ENCODE data around the gene HIF1A.

DNA sequence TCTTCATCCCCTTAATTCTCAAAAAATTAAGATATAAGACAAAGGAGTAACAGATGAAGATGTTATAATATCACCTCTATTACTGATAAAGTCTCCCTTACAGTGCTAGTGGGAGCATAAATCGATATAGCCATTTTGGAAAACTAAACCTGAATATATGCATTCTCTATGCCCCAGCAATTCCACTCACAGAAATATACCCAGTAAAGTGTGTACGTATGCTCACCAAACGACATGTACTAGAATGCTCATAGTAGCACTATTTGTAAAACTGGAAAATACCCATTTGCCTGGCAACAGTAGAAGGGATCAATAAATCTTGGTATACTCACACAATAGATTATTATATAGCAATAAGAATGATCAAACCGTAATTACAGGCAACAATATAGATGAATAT, 44.0 kb upstream of the HIF1A start:
- TF ChIP-seq, protein P1, sequence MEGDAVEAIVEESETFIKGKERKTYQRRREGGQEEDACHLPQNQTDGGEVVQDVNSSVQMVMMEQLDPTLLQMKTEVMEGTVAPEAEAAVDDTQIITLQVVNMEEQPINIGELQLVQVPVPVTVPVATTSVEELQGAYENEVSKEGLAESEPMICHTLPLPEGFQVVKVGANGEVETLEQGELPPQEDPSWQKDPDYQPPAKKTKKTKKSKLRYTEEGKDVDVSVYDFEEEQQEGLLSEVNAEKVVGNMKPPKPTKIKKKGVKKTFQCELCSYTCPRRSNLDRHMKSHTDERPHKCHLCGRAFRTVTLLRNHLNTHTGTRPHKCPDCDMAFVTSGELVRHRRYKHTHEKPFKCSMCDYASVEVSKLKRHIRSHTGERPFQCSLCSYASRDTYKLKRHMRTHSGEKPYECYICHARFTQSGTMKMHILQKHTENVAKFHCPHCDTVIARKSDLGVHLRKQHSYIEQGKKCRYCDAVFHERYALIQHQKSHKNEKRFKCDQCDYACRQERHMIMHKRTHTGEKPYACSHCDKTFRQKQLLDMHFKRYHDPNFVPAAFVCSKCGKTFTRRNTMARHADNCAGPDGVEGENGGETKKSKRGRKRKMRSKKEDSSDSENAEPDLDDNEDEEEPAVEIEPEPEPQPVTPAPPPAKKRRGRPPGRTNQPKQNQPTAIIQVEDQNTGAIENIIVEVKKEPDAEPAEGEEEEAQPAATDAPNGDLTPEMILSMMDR (IDR thresholded peaks at IDR 0.05; ENCODE audit: borderline replicate concordance, extremely low read depth, low read length, poor library complexity, severe bottlenecking), result no peak
- TF ChIP-seq EZH2 (IDR thresholded peaks at IDR 0.05; ENCODE audit: borderline replicate concordance, low read depth, low read length, severe bottlenecking), result no peak
